ENCODE data around the gene SOCS6.
"Not testable (repeated sequence)": the region's sequence is repeated elsewhere in the genome, so short reads cannot be mapped to it uniquely, and the experiment has no call there.

SOCS6 gene

DNA sequence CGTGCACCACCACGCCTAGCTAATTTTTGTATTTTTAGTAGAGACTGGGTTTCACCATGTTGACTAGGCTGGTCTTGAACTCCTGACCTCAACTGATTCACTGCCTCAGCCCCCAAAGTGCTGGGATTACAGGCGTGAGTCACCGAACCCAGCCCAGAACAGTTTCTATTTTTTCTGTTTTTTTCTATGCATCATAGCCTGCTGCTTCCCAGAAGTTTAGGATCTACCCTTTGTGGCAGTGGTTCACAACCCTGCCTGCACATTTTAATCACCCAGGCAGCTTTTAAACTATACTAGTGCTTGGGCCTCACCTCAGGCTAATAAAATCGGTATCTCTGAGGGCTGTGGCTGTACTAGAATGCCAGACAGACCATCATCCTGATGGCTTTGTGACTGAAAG, 39.7 kb upstream of the SOCS6 start:
- ATAC-seq = no peak
- no peak for TF ChIP-seq RARB (CRISPR knock-in tag; IDR thresholded peaks at IDR 0.05)
- TF ChIP-seq, protein P1, sequence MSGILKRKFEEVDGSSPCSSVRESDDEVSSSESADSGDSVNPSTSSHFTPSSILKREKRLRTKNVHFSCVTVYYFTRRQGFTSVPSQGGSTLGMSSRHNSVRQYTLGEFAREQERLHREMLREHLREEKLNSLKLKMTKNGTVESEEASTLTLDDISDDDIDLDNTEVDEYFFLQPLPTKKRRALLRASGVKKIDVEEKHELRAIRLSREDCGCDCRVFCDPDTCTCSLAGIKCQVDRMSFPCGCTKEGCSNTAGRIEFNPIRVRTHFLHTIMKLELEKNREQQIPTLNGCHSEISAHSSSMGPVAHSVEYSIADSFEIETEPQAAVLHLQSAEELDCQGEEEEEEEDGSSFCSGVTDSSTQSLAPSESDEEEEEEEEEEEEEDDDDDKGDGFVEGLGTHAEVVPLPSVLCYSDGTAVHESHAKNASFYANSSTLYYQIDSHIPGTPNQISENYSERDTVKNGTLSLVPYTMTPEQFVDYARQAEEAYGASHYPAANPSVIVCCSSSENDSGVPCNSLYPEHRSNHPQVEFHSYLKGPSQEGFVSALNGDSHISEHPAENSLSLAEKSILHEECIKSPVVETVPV (CRISPR knock-in tag; IDR thresholded peaks at IDR 0.05) = no peak
- TF ChIP-seq, protein P2, sequence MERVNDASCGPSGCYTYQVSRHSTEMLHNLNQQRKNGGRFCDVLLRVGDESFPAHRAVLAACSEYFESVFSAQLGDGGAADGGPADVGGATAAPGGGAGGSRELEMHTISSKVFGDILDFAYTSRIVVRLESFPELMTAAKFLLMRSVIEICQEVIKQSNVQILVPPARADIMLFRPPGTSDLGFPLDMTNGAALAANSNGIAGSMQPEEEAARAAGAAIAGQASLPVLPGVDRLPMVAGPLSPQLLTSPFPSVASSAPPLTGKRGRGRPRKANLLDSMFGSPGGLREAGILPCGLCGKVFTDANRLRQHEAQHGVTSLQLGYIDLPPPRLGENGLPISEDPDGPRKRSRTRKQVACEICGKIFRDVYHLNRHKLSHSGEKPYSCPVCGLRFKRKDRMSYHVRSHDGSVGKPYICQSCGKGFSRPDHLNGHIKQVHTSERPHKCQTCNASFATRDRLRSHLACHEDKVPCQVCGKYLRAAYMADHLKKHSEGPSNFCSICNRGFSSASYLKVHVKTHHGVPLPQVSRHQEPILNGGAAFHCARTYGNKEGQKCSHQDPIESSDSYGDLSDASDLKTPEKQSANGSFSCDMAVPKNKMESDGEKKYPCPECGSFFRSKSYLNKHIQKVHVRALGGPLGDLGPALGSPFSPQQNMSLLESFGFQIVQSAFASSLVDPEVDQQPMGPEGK (CRISPR knock-in tag; IDR thresholded peaks at IDR 0.05; ENCODE audit: borderline replicate concordance) = no peak
- TF ChIP-seq ARNTL (CRISPR knock-in tag; IDR thresholded peaks at IDR 0.05; ENCODE audit: borderline replicate concordance, low read depth) = no peak
- no peak for TF ChIP-seq ZNF565 (CRISPR knock-in tag; conservative IDR thresholded peaks at IDR 0.05; ENCODE audit: low read depth)
- no peak for TF ChIP-seq TCF4 (CRISPR knock-in tag; IDR thresholded peaks at IDR 0.05; ENCODE audit: borderline replicate concordance)
- TF ChIP-seq, protein P3, sequence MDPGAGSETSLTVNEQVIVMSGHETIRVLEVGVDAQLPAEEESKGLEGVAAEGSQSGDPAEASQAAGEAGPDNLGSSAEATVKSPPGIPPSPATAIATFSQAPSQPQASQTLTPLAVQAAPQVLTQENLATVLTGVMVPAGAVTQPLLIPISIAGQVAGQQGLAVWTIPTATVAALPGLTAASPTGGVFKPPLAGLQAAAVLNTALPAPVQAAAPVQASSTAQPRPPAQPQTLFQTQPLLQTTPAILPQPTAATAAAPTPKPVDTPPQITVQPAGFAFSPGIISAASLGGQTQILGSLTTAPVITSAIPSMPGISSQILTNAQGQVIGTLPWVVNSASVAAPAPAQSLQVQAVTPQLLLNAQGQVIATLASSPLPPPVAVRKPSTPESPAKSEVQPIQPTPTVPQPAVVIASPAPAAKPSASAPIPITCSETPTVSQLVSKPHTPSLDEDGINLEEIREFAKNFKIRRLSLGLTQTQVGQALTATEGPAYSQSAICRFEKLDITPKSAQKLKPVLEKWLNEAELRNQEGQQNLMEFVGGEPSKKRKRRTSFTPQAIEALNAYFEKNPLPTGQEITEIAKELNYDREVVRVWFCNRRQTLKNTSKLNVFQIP (CRISPR knock-in tag; IDR thresholded peaks at IDR 0.05; ENCODE audit: borderline replicate concordance, low read depth) = no peak
- no peak for TF ChIP-seq ISL1 (CRISPR knock-in tag; IDR thresholded peaks at IDR 0.05)
- TF ChIP-seq ZC3H10 (CRISPR knock-in tag; IDR thresholded peaks at IDR 0.05) = no peak
- no peak for TF ChIP-seq PPARA (CRISPR knock-in tag; IDR thresholded peaks at IDR 0.05; ENCODE audit: borderline replicate concordance)

DNA sequence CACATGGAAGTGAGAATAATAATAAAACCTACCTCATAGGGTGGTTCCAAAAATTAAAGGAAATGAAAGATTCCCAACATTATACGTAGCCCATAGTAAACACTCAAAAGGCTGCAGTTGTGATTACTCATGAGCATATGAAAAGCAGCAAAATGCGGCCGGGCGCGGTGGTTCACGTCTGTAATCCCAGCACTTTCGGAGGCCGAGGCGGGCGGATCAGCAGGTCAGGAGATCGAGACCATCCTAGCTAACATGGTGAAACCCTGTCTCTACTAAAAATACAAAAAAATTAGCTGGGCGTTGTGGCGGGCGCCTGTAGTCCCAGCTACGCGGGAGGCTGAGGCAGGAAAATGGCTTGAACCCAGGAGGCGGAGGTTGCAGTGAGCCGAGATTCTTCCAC, 39.0 kb upstream of the SOCS6 start:
- ATAC-seq = not testable (repeated sequence)

DNA sequence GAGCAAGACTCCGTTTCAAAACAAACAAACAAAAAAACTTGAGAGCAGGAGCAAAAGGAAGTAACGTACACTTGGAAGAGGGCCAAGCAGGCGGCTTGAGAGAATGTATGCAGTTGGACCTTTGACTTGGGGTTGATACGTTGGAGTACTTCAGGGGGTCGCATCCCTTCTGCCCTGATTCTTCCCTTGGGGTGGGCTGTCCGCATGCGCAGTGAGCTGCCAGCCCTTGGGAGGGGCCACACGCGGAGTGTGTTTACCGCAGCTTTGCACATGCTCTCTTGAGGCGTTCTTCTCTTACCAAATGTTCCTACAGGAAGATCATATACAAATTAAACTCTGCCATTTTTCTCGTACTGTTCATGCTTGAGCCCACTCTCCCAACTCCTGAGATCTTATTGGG, 38.1 kb upstream of the SOCS6 start:
- ATAC-seq = no peak
- TF ChIP-seq, protein P3 (CRISPR knock-in tag; IDR thresholded peaks at IDR 0.05; ENCODE audit: borderline replicate concordance, low read depth) = no peak
- TF ChIP-seq, protein P4, sequence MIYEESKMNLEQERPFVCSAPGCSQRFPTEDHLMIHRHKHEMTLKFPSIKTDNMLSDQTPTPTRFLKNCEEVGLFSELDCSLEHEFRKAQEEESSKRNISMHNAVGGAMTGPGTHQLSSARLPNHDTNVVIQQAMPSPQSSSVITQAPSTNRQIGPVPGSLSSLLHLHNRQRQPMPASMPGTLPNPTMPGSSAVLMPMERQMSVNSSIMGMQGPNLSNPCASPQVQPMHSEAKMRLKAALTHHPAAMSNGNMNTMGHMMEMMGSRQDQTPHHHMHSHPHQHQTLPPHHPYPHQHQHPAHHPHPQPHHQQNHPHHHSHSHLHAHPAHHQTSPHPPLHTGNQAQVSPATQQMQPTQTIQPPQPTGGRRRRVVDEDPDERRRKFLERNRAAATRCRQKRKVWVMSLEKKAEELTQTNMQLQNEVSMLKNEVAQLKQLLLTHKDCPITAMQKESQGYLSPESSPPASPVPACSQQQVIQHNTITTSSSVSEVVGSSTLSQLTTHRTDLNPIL (CRISPR knock-in tag; IDR thresholded peaks at IDR 0.05; ENCODE audit: low read depth) = no peak
- TF ChIP-seq SNAI2 (CRISPR knock-in tag; IDR thresholded peaks at IDR 0.05) (no peak), TCF4 (CRISPR knock-in tag; IDR thresholded peaks at IDR 0.05; ENCODE audit: borderline replicate concordance) (no peak), ZNF565 (CRISPR knock-in tag; conservative IDR thresholded peaks at IDR 0.05; ENCODE audit: low read depth) (no peak), BACH2 (CRISPR knock-in tag; IDR thresholded peaks at IDR 0.05; ENCODE audit: borderline replicate concordance) (no peak), ZFP3 (CRISPR knock-in tag; IDR thresholded peaks at IDR 0.05) (no peak), TOX (CRISPR knock-in tag; IDR thresholded peaks at IDR 0.05; ENCODE audit: borderline replicate concordance) (no peak), ZFP30 (CRISPR knock-in tag; IDR thresholded peaks at IDR 0.05) (no peak), ISL1 (CRISPR knock-in tag; IDR thresholded peaks at IDR 0.05) (no peak), ZC3H10 (CRISPR knock-in tag; IDR thresholded peaks at IDR 0.05) (no peak)
- TF ChIP-seq, protein P5, sequence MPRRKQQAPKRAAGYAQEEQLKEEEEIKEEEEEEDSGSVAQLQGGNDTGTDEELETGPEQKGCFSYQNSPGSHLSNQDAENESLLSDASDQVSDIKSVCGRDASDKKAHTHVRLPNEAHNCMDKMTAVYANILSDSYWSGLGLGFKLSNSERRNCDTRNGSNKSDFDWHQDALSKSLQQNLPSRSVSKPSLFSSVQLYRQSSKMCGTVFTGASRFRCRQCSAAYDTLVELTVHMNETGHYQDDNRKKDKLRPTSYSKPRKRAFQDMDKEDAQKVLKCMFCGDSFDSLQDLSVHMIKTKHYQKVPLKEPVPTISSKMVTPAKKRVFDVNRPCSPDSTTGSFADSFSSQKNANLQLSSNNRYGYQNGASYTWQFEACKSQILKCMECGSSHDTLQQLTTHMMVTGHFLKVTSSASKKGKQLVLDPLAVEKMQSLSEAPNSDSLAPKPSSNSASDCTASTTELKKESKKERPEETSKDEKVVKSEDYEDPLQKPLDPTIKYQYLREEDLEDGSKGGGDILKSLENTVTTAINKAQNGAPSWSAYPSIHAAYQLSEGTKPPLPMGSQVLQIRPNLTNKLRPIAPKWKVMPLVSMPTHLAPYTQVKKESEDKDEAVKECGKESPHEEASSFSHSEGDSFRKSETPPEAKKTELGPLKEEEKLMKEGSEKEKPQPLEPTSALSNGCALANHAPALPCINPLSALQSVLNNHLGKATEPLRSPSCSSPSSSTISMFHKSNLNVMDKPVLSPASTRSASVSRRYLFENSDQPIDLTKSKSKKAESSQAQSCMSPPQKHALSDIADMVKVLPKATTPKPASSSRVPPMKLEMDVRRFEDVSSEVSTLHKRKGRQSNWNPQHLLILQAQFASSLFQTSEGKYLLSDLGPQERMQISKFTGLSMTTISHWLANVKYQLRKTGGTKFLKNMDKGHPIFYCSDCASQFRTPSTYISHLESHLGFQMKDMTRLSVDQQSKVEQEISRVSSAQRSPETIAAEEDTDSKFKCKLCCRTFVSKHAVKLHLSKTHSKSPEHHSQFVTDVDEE (CRISPR knock-in tag; IDR thresholded peaks at IDR 0.05) = no peak

All from SK-N-SH treated with all-trans-retinoic acid at 6 μM for 48 hours (cell line).